ENCODE data around the gene NETO2. TPM values are rescaled to one million over a fixed set of nuclear protein-coding genes. Genes with fewer than 3 reads are reported as not detected.
"Not testable (repeated sequence)": the region's sequence is repeated elsewhere in the genome, so short reads cannot be mapped to it uniquely, and the experiment has no call there.

NETO2 gene
- total RNA-seq, 4 donors from 2014 or later = 0.83 to 2.5 (median 1.4) TPM

- Histone ChIP-seq H3K4me3 (peak overlapping the region; percentile 51 to 62 (median 54)), H3K4me1 (peaks cover 0 to 32% (median 29%) of the 10 kb centered on the region in 4 donors), H3K27me3 (peaks cover 0 to 51% (median 20%) of the 10 kb centered on the region in 4 donors), H3K9me3 (no peaks in the 10 kb centered on the region), H3K27ac (replicated peaks in 1 of 4) (peak overlapping the region in 1 of 4 donors; percentile 45), H3K36me3 (no peaks in the 10 kb centered on the region)
- intact Hi-C loops (cut with DNase I) = loop anchor here (5.0 to 10.0 kb wide), 2 partner anchors 912 to 1015 kb away; partner anchors contain the start of gene ABCC12
- TF ChIP-seq EP300 (IDR thresholded peaks at IDR 0.05) (no peak), POLR2AphosphoS5 (IDR thresholded peaks at IDR 0.05) (no peak), POLR2A (IDR thresholded peaks at IDR 0.05; ENCODE audit: low read depth) (no peak), CTCF (IDR thresholded peaks at IDR 0.05) (no peak)
- 2% methylated on average over 8 of the region's 8 CpGs for WGBS
- no peak for DNase-seq (ENCODE audit: extremely low spot score)
Measured at GRCh38 chr16:47142486-47142820, 1.3 kb downstream of the NETO2 start.

GRCh38 chr16:47141773-47142485 is 1.8 kb downstream of the NETO2 start:
- intact Hi-C loops (cut with DNase I) = loop anchor here (5.0 to 10.0 kb wide), 2 partner anchors 913 to 1015 kb away; partner anchors contain the start of gene ABCC12
- Histone ChIP-seq H3K36me3 (no peaks in the 10 kb centered on the region), H3K4me1 (peaks cover 0 to 32% (median 29%) of the 10 kb centered on the region in 4 donors), H3K9me3 (no peaks in the 10 kb centered on the region), H3K27me3 (peaks cover 0 to 51% (median 20%) of the 10 kb centered on the region in 4 donors), H3K4me3 (peak overlapping the region; percentile 51 to 62 (median 54)), H3K27ac (replicated peaks in 1 of 4) (no peak overlapping the region)
- TF ChIP-seq CTCF (IDR thresholded peaks at IDR 0.05) = peak; percentile 66 to 89 (median 69)
- TF ChIP-seq POLR2AphosphoS5 (IDR thresholded peaks at IDR 0.05) = peak in 1 of 2 donors; percentile 61
- TF ChIP-seq POLR2A (IDR thresholded peaks at IDR 0.05; ENCODE audit: low read depth) = no peak
- no peak for DNase-seq (ENCODE audit: extremely low spot score)
- 3% methylated on average over 26 of the region's 26 CpGs for WGBS

GRCh38 chr16:47140686-47141085 is 3.1 kb downstream of the NETO2 start:
- H3K4me1 ChIP-seq = peaks cover 0 to 32% (median 29%) of the 10 kb centered on the region in 4 donors
- no peaks in the 10 kb centered on the region for H3K9me3 ChIP-seq
- DNase-seq (ENCODE audit: extremely low spot score) = no peak
- WGBS = 72% methylated on average over 4 of the region's 4 CpGs
- TF ChIP-seq CTCF (IDR thresholded peaks at IDR 0.05) = no peak
- TF ChIP-seq POLR2A (IDR thresholded peaks at IDR 0.05; ENCODE audit: low read depth) = no peak
- no peak for TF ChIP-seq EP300 (IDR thresholded peaks at IDR 0.05)
- H3K36me3 ChIP-seq = no peaks in the 10 kb centered on the region
- intact Hi-C loops (cut with DNase I) = loop anchor here (5.0 to 10.0 kb wide), 2 partner anchors 914 to 1017 kb away; partner anchors contain the start of gene ABCC12
- H3K4me3 ChIP-seq = no peak overlapping the region
- no peak overlapping the region for H3K27ac ChIP-seq (replicated peaks in 1 of 4)
- peaks cover 0 to 51% (median 20%) of the 10 kb centered on the region in 4 donors for H3K27me3 ChIP-seq

DNA sequence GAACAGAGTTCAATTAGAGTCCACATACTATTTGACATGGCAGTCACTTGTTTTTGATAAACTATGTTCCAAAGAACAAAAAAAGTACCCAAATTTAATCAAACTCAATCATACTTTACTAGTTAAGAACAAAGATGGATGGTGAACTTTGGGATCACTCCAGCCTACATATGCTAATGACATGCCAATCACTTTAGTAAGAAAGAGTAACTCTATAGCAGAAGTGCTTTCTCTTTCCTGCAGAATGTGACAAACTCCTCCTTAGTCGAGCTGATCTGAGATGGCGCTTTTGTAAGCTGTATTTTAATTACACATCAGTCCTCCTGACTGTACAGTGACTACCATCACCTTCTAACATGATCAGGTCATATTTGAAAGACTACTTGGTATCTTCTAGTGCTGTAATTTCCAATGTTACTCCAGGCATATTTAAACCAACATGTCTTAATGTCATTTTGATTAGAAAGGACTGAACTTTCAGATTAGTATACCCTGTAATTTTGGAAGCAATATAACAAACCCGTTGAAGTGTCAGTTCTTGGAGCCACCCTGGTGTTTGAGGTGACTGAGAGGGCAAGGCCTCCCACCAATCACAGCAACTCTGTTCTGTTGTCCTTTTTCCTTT is 4.1 kb downstream of the NETO2 start:
- H3K4me3 ChIP-seq = no peak overlapping the region
- no peak for DNase-seq (ENCODE audit: extremely low spot score)
- no peak for TF ChIP-seq CTCF (IDR thresholded peaks at IDR 0.05)
- no peak for TF ChIP-seq POLR2AphosphoS5 (IDR thresholded peaks at IDR 0.05)
- no peak for TF ChIP-seq EP300 (IDR thresholded peaks at IDR 0.05)
- no peak for TF ChIP-seq POLR2A (IDR thresholded peaks at IDR 0.05; ENCODE audit: low read depth)
- H3K9me3 ChIP-seq = no peaks in the 10 kb centered on the region
- 77% methylated on average over 3 of the region's 3 CpGs for WGBS
- no peaks in the 10 kb centered on the region for H3K36me3 ChIP-seq
- peaks cover 0 to 44% (median 18%) of the 10 kb centered on the region in 4 donors for H3K27me3 ChIP-seq
- peaks cover 0 to 32% (median 28%) of the 10 kb centered on the region in 4 donors for H3K4me1 ChIP-seq
- no peak overlapping the region for H3K27ac ChIP-seq (replicated peaks in 1 of 4)
- intact Hi-C loops (cut with DNase I) = loop anchor here (5.0 to 10.0 kb wide), 2 partner anchors 915 to 1018 kb away; partner anchors contain the start of gene ABCC12

DNA sequence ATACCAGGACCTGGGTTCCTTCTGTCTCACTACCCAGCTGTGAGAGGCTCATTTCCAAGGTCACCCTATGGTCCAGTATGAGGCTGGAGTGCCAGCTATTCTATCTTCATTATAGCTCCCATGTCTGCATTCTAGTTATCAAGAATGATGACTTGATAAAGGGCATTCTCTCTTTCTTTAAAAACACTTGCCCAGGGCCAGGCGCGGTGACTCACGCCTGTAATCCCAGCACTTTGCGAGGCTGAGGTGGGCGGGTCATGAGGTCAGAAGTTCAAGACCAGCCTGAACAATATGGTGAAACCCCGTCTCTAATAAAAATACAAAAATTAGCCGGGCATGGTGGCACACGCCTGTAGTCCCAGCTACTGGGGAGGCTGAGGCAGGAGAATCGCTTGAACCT is 5.8 kb downstream of the NETO2 start:
- intact Hi-C loops (cut with DNase I); H3K4me3 ChIP-seq; H3K36me3 ChIP-seq; H3K9me3 ChIP-seq; DNase-seq (ENCODE audit: extremely low spot score); H3K27ac ChIP-seq (replicated peaks in 1 of 4): not testable (repeated sequence)
- Histone ChIP-seq H3K4me1 (peaks cover 0 to 16% (median 14%) of the 10 kb centered on the region in 4 donors), H3K27me3 (peaks cover 0 to 28% (median 15%) of the 10 kb centered on the region in 4 donors)
- 96% methylated on average over 9 of the region's 9 CpGs for WGBS

All from esophagus muscularis mucosa (tissue), 4 donors.